HG03139 (cell line): ENCODE results near the gene TAT.

Experiments
- ATAC-seq: cut with Tn5 transposase; IDR thresholded peaks from one replicate; pipeline ENCODE4 v1.9.1; 2021; ENCODE audit not compliant: unreplicated experiment

The TAT gene

GRCh38 chr16:71547168-71547567, 29.7 kb downstream of the TAT start:
- ATAC-seq = no peak

- ATAC-seq = no peak
These were observed 34.5 kb downstream of the TAT start for GRCh38 chr16:71542377-71542776.

DNA sequence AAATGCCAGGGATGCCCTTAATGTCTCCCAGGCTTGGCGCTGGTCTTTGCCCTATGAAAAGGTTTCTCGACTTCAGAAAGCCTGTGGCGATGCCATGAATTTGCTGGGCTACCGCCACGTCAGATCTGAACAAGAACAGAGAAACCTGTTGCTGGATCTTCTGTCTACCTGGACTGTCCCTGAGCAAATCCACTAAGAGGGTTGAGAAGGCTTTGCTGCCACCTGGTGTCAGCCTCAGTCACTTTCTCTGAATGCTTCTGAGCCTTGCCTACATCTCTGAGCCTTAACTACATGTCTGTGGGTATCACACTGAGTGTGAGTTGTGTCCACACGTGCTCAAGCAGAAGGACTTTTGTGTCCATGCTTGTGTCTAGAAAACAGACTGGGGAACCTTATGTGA, 39.2 kb downstream of the TAT start:
- ATAC-seq = no peak

DNA sequence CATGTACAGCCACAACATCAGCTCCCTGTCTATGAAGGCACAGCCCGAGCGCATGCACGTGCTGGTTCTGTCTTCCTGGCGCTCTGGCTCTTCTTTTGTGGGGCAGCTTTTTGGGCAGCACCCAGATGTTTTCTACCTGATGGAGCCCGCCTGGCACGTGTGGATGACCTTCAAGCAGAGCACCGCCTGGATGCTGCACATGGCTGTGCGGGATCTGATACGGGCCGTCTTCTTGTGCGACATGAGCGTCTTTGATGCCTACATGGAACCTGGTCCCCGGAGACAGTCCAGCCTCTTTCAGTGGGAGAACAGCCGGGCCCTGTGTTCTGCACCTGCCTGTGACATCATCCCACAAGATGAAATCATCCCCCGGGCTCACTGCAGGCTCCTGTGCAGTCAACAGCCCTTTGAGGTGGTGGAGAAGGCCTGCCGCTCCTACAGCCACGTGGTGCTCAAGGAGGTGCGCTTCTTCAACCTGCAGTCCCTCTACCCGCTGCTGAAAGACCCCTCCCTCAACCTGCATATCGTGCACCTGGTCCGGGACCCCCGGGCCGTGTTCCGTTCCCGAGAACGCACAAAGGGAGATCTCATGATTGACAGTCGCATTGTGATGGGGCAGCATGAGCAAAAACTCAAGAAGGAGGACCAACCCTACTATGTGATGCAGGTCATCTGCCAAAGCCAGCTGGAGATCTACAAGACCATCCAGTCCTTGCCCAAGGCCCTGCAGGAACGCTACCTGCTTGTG, 40.0 kb downstream of the TAT start:
- ATAC-seq = no peak

- no peak for ATAC-seq
These were observed 44.5 kb downstream of the TAT start for GRCh38 chr16:71532366-71532765.

- ATAC-seq = no peak
These were observed 48.0 kb downstream of the TAT start for GRCh38 chr16:71528863-71529262.

DNA sequence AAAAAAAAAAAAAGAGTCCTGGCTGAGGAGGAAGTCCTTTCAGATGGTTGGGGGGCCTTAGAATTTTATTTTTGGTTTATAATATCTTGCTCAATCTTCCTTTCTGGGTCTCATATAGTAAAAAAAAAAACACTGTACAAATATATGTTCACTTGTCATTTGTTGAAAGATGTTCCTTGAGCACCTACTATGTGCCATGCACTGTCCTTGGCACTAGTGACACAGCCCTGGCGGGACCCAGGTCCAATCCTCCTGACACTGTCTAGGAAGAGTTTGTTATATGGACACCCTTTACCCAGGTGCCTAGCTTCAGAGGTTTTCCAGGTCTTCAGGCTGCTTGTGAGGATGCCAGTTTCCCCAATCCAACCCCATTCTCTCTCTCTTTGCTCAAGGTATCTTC, 48.6 kb downstream of the TAT start:
- no peak for ATAC-seq

- no peak for ATAC-seq
These were observed 50.7 kb downstream of the TAT start, which contains the start of gene CHST4 for GRCh38 chr16:71526111-71526631. Gene CHST4, plus strand, starts transcription at chr16:71526426. Its CDS starts 10,252 bp downstream, at chr16:71536678.

DNA sequence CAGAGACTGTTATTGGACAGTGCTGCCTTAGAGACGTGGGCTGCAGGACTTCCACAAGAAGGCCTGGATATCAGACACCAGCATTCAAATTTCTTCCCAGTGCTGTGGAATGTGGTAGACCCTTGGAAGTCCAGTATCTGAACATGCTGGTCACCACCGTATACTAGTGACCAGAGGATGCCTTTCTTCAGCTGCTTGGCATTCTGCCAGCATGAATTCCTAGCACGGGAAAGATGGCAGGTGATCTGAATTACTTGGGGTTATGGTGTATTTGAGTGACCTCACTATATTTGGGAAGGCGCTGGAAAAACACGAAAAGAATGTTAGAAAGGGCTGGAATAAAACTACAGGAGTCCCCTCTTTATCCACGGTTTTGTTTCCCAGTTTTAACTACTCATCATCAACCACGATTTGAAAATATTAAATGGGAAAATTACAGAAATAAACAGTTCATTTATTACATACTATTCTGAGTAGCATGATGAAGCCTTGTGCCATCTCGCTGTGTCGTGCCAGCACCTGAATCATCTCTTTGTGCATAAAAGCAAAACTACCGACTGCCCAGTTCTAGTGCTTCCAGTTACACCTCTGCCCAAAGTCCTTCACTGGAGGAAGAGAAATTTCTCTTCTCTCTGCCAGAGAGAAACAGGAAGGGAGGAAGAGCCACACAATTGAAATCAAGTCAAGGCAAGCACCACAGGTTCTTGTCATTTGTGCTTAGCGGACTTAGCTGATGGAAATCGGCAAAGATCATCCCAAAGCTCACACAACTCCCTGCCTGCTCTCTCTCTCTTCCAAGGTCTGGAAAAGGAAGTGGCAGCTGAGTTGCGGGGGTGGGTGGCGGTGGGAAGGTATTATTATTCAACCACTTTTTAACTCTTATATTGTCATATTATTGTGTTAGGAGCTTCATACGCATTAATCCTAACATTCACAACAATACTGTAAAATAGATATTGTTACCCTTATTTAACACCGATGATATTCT, 52.0 kb downstream of the TAT start:
- no peak for ATAC-seq

DNA sequence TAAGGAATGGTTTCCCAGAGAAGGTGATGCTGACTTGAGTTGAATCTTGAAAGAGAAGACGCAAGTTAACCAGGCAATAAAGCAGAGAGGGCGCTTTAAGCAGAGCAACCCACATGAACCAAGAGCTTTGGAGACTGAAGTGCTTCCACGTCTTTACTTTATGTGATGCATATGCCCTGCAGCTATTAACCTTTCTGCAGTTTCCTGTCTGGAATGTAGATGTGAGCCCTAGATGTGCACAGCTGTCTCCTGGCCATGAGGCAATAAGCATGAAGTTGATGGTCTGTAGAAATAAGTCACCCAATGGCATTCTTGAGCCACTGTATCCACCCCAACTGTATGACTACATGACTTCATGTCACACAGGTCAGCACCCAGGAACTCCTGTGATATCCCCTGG, 56.3 kb downstream of the TAT start:
- ATAC-seq = no peak
